Activated T-helper 1 cell treated with anti-CD3 and anti-CD28 coated beads, Interleukin-2, amount 50 U/mL, for 16 hours (primary cell): ENCODE measurements around the gene RILPL2.
"Not testable (repeated sequence)": the region's sequence is repeated elsewhere in the genome, so short reads cannot be mapped to it uniquely, and the experiment has no call there.

ENCODE experiments used
- DNase-seq, 2 donors: peaks; one replicate each; pipeline ENCODE4 v3.0.0-alpha.2; 2020; ENCODE audit warnings: low read depth in 1 of 2, low spot score in 1 of 2

Gene RILPL2

GRCh38 chr12:123384994-123385376, 51.5 kb downstream of the RILPL2 start:
- DNase-seq: no peak

DNA sequence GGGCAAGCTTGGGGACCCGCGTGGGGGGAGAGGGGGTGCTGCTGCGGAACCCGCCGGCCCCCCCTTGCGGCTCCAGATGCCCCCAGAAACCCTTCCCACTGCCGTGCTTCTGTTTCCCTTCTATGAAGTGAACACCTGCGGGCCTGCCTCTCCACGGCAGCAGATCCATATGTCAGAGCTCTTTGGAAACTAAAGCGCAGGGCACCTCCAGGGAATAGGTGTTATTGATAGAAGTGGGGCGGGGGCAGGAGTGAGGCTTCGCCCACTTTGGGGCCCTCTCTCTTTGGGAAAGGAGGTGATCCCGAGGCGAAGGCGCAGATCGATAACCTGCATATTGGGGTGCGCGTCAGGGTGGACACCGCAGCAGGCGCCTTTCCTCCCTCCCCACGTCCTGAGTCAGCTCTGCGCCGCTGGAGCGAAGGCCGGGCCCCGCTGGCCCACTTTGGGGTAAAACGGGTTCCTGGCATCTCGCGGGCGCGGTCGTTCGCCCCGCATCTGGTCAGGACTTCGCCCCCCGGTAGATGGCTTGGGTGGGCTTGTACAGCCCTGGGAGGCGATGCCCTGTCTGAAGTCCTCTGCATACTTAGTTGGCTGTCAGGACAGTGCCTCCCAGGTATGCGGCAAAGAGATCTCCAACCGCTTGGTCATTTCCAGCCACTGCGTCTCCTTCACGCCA, 52.0 kb downstream of the RILPL2 start:
- peak in 1 of 2 donors; percentile 8 for DNase-seq

- DNase-seq: no peak
These were observed 53.8 kb downstream of the RILPL2 start for GRCh38 chr12:123382684-123383083.

DNA sequence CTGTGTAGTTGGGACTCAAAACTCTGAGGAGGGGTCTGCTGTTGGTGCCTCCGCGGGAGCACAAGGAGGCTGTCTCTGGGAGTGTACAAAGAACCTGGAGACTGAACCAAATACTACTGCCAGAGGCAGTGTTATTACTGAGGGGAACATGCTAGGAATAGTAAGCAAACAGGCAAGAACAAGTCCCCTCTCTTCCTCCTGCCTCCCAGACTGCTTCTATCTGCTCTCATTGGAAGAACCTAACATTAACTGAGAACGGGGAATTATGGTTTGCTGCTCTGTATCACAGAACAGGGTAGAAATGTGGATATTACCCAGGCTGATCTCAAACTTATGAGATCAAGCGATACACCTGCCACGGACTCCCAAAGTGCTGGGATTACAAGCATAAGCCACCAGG, 57.1 kb downstream of the RILPL2 start:
- DNase-seq: no peak

DNA sequence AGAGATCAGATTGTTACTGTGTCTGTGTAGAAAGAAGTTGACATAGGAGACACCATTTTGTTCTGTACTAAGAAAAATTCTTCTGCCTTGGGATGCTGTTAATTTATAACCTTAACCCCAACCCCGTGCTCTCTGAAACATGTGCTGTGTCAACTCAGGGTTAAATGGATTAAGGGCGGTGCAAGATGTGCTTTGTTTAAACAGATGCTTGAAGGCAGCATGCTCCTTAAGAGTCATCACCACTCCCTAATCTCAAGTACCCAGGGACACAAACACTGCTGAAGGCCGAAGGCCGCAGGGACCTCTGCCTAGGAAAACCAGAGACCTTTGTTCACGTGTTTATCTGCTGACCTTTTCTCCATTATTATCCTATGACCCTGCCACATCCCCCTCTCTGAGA, 64.1 kb downstream of the RILPL2 start:
- not testable (repeated sequence) for DNase-seq

GRCh38 chr12:123371667-123372368, 64.7 kb downstream of the RILPL2 start:
- DNase-seq: not testable (repeated sequence)

DNA sequence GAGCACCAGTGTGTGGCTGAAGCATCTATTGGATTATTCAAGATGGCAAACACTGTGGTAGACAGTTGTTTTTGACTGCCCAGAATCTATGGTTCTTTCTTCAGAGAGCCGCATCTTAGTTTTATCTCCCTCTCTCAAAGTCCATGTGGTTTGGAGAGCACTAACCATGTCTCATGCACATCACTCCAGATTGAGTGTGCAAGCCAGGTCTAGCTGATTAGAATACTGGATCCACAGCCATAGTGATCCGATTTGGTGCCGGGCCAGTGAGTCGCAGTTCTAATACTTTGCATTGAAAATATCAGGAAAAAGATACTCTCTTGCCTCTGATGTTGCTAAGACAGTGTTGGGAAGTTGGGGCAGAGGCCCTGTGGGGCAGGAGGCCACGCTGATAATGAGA, 67.3 kb downstream of the RILPL2 start:
- DNase-seq: no peak

DNA sequence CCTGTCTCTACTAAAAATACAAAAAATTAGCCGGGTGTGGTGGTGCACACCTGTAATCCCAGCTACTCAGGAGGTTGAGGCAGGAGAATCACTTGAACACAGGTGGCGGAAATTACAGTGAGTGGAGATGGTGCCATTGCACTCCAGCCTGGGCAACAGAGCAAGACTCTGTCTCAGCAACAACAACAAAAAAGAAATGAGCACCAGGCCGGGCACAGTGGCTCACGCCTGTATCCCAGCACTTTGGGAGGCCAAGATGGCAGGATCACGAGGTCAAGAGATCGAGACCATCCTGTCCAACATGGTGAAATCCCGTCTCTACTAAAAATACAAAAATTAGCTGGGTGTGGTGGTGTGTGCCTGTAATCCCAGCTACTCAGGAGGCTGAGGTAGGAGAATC, 68.1 kb downstream of the RILPL2 start:
- DNase-seq: not testable (repeated sequence)

GRCh38 chr12:123367511-123367910, 69.0 kb downstream of the RILPL2 start:
- no peak for DNase-seq
